Activated effector memory CD4-positive, alpha-beta T cell treated with Interleukin-2 at 50 U/mL for 16 hours (primary cell): ENCODE data around the gene NEDD9.
A peak's percentile ranks its signal among the peaks of the same experiment; 100 is the strongest.

Experiments
- DNase-seq: peaks from one replicate; pipeline ENCODE4 v3.0.0-alpha.2; 2020

NEDD9 gene, protein sequence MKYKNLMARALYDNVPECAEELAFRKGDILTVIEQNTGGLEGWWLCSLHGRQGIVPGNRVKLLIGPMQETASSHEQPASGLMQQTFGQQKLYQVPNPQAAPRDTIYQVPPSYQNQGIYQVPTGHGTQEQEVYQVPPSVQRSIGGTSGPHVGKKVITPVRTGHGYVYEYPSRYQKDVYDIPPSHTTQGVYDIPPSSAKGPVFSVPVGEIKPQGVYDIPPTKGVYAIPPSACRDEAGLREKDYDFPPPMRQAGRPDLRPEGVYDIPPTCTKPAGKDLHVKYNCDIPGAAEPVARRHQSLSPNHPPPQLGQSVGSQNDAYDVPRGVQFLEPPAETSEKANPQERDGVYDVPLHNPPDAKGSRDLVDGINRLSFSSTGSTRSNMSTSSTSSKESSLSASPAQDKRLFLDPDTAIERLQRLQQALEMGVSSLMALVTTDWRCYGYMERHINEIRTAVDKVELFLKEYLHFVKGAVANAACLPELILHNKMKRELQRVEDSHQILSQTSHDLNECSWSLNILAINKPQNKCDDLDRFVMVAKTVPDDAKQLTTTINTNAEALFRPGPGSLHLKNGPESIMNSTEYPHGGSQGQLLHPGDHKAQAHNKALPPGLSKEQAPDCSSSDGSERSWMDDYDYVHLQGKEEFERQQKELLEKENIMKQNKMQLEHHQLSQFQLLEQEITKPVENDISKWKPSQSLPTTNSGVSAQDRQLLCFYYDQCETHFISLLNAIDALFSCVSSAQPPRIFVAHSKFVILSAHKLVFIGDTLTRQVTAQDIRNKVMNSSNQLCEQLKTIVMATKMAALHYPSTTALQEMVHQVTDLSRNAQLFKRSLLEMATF

DNA sequence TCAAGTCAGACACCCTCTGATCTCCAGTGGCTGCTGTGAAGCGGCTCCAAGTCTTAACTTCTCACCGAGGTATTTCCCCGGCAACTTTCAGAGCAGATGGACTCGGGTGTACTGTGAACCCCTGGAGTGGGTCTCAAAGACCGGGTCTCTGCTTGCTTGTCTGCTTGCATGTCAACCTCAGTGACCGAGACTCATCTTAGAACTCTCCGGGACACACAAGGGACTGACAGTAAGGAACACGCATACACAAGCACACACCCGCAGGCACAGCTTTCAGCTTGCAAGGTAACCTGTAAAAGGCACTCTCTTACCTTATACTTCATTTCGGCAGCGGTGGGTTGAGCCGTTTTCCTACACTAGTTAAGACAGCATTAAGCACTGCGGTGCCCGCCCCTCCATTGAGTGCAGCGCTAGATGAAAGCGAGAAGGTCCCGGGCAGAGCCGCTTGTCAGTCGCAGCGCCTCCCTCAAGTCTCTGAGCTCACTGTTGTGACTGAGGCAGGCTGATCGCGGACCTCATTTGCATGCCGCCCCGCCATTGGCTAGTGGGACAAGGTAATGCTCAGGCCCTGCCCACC is at the start of gene NEDD9:
NEDD9 (minus strand) TSS at position 476 of the 577 bp plus-strand sequence; CDS start at position 323, 153 bp downstream.
- DNase-seq, result peak; percentile 89

DNA sequence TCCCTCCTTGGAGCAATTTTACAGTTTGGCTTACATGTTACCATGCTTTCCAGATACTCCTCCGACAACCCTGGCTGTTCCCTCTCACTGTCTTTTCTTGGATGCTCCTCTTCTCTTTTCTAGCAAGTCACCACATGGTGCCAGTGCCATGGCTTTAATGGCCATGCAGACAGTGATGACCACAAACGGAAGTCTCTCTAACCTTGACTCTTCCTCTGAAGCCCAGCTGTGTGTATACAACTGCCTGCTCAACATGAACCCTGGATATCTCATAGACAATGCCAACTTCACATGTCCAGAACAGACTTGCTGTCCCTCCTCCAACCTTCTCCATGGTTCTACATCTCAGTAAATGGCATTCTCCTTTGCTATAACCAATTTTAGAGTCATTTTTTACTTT is 49.8 kb upstream of the NEDD9 start:
- no peak for DNase-seq

- DNase-seq, result no peak
Observed at GRCh38 chr6:11280394-11280793, 47.9 kb upstream of the NEDD9 start.

DNA sequence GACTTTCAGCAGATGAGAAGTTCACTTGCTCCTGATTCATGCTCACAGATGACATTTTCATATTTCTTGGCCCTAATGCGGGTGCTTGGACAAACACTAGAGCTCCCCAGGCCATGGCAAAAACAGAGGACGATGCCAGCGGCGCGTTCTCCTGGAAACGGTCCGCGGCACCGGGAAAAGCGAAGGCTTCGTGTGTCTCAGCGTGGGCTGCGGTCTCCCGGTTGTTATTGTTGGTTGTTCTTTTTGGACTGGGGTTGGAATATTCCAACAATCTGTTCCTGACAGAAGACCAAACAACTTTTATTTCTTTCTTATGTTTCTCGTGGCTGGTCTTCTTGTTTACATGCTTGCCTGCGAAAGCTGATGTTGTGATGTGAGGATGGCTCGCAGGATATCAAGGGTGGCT is 46.8 kb upstream of the NEDD9 start:
- DNase-seq, result no peak

GRCh38 chr6:11278207-11278559 is 45.7 kb upstream of the NEDD9 start:
- no peak for DNase-seq

GRCh38 chr6:11277275-11278206 is 45.1 kb upstream of the NEDD9 start:
- no peak for DNase-seq

- no peak for DNase-seq
Observed at GRCh38 chr6:11276911-11277274, 44.4 kb upstream of the NEDD9 start.

DNA sequence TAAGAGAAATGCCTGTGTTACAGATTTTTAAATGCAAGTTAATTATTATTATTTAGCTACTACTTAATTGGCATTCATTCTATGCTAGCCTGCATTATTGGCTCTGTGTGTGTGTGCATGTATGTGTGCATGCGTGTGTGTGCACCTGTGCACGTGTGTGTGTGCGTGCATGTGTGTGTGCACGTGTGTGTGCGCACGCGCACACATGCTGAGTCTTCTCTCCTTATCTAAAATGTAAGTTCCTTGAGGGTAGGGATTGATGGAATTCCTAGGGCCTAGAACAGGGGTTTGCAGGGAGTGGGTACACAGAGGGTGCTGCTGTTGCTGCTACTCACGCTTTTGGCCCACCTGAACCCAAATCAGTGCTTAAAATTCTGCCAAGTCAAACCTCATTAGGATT is 43.8 kb upstream of the NEDD9 start:
- no peak for DNase-seq

GRCh38 chr6:11275598-11275997 is 43.1 kb upstream of the NEDD9 start:
- DNase-seq, result no peak

DNA sequence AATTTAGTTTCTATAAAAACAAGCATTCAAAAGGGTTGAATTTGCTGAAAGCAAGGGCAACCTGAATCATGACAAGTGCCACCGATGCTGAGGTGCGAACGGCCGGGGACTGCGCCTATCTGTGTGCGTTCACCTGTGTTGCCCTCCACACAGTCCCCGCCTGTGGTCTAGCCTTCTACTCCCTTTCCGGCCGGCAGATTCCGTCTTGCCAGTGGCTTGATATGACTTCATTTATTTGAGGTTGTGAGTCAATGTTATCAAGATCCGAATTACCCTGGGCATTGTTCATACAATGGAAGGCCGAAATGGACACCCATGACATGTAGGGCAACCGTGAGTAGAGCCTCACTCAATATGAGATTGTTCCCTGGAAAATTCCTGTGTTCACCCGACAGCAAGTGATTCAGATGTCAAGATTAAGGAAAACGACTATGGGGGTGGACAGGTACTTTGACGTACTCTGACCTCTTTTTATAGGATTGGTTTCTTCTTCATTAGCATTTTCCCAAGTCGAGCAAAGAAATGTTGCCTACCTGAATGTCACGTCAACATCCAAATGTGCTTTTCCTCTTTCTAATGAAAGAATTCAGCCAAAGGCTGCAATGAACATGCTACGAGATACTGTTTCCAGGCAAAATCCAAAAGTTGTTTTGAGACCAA is 41.1 kb upstream of the NEDD9 start:
- no peak for DNase-seq

DNA sequence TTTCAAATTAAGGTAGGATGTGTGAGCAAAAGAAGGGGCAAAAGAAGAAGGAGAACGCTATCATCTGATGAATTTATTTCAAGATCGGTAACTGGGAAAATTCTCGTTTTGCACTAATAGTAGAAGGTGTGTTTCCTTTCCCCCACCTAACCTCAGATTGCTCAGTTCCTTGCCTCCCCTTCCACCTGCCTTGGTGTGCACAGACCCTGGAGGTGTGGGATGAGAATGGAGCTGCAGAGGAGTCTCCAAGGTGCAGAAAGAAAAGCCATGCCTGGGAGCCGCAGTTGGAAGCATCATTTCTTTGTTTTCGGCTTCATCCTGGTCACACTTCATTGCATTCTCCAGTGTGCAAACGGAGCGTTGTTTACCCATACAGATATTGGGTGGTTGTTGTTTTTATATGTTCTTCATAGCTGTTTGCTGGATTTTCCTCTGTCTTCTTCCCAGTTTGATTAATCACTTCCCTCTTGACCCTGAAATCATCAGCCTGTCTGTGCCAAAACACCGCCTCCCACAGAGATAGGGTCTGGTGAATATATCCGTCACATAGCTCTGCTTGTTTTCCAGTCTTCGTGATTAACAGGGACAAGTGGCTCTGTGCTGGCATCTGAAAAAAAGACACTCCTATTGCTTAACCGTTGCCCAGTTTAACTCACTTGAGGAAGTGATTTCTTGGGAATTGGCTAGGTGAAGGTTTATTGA is 40.2 kb upstream of the NEDD9 start:
- no peak for DNase-seq

GRCh38 chr6:11271228-11272020 is 39.0 kb upstream of the NEDD9 start:
- DNase-seq, result no peak

GRCh38 chr6:11270030-11271027 is 37.9 kb upstream of the NEDD9 start:
- no peak for DNase-seq

- no peak for DNase-seq
Observed at GRCh38 chr6:11268978-11269377, 36.5 kb upstream of the NEDD9 start.

GRCh38 chr6:11266926-11267325 is 34.5 kb upstream of the NEDD9 start:
- DNase-seq, result no peak

- DNase-seq, result no peak
Observed at GRCh38 chr6:11265932-11266331, 33.5 kb upstream of the NEDD9 start.

DNA sequence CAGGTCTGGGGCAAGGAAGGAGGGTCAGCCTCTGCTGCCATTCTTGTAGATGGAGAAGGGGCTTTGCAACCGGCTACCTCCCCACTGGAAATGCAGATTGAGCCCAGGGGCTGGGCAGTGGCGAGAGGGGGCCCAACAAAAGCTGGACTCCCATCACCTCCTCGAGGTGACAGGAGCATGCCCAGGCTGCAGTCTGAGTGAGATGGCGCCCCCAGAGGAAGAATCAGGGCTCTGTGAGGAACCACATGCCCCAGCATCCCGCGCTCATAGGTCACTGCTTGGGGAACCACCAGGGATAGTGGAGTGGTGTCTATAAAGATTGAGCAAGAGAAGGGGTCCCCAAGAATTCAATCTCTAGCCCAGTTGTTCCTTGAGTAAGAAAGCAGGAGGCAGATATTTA is 31.6 kb upstream of the NEDD9 start:
- DNase-seq, result no peak

GRCh38 chr6:11263291-11263775 is 30.9 kb upstream of the NEDD9 start:
- no peak for DNase-seq

DNA sequence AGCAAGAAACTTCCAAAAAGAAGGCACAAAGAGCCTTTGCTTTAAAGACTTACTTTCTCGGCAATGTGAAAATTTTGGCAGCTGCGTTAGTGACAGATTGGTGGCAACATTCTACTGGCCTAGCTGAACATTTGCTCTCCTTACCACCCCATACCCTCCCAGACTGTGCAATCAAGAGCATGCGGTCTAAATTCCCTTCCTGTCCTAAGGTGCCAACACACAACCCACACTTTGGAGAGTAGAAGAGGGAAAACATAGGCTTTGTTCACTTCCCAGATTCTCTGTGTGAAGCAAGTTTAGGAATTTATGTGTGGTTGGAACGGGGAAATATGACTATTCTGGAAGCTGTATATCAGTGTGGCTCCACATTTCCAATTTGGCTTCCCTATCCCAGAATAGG is 29.8 kb upstream of the NEDD9 start:
- no peak for DNase-seq
